H9 (cell line): ENCODE results near the gene ADCK2. TPM values are rescaled to one million over a fixed set of nuclear protein-coding genes. Genes with fewer than 3 reads are reported as not detected.

ENCODE experiments used
- DNase-seq: peaks from one replicate; pipeline ENCODE4 v3.0.0-alpha.2; 2017
- H2AFZ ChIP-seq: one replicate; pipeline ENCODE4 v1.6.1; 2013; ENCODE audit warnings: mild to moderate bottlenecking, low read length, control low read depth, moderate library complexity
- H2AK5ac ChIP-seq: 2 replicates; pipeline ENCODE4 v1.6.1; 2013; ENCODE audit warnings: low read length, control low read depth, mixed read lengths; ENCODE audit not compliant: insufficient read length
- H2BK120ac ChIP-seq: one replicate; pipeline ENCODE4 v1.6.1; 2013; ENCODE audit warnings: low read depth, mild to moderate bottlenecking, low read length, control low read depth, inconsistent platforms; ENCODE audit not compliant: poor library complexity, severe bottlenecking
- H2BK12ac ChIP-seq: 2 replicates; pipeline ENCODE4 v1.6.1; 2013; ENCODE audit warnings: low read length, control low read depth, mixed read lengths, low read depth; ENCODE audit not compliant: insufficient read length
- H2BK15ac ChIP-seq: 2 replicates; pipeline ENCODE4 v1.6.1; 2013; ENCODE audit warnings: low read depth, low read length, control low read depth
- H2BK20ac ChIP-seq: one replicate; pipeline ENCODE4 v1.6.1; 2013; ENCODE audit warnings: low read depth, mild to moderate bottlenecking, low read length, control low read depth, inconsistent platforms; ENCODE audit not compliant: poor library complexity, severe bottlenecking
- H2BK5ac ChIP-seq: 2 replicates; pipeline ENCODE4 v1.6.1; 2013; ENCODE audit warnings: low read length, control low read depth, mixed read lengths; ENCODE audit not compliant: insufficient read length
- H3K14ac ChIP-seq: 2 replicates; pipeline ENCODE4 v1.6.1; 2013; ENCODE audit warnings: low read length, control low read depth; ENCODE audit not compliant: insufficient read depth
- H3K18ac ChIP-seq: 2 replicates; pipeline ENCODE4 v1.6.1; 2013; ENCODE audit warnings: low read depth, mild to moderate bottlenecking, mixed read lengths, low read length, control low read depth; ENCODE audit not compliant: insufficient read length
- H3K23ac ChIP-seq: 2 replicates; pipeline ENCODE4 v1.6.1; 2013; ENCODE audit warnings: low read length, control low read depth, mixed read lengths, low read depth; ENCODE audit not compliant: insufficient read length
- H3K23me2 ChIP-seq: 2 replicates; pipeline ENCODE4 v1.6.1; 2013; ENCODE audit warnings: low read depth, mild to moderate bottlenecking, mixed read lengths, low read length, control low read depth; ENCODE audit not compliant: insufficient read length, poor library complexity, severe bottlenecking
- H3K27ac ChIP-seq: 2 replicates; pipeline ENCODE4 v1.5.1; 2013; ENCODE audit warnings: low read length, control low read depth, mixed read lengths, low read depth; ENCODE audit not compliant: insufficient read length
- H3K27me3 ChIP-seq: 2 replicates; pipeline ENCODE4 v1.6.1; 2013; ENCODE audit warnings: low read length, control low read depth, inconsistent platforms; ENCODE audit not compliant: insufficient read depth
- H3K4ac ChIP-seq: 2 replicates; pipeline ENCODE4 v1.6.1; 2013; ENCODE audit warnings: low read depth, mild to moderate bottlenecking, control low read depth, inconsistent platforms, low read length, moderate library complexity
- H3K4me1 ChIP-seq: 2 replicates; pipeline ENCODE4 v1.6.1; 2013; ENCODE audit warnings: low read length, control low read depth, inconsistent platforms; ENCODE audit not compliant: insufficient read depth
- H3K4me2 ChIP-seq: 2 replicates; pipeline ENCODE4 v1.6.1; 2013; ENCODE audit warnings: low read length, control low read depth, mixed read lengths; ENCODE audit not compliant: insufficient read length, insufficient read depth
- H3K56ac ChIP-seq: 2 replicates; pipeline ENCODE4 v1.6.1; 2013; ENCODE audit warnings: low read depth, mild to moderate bottlenecking, mixed read lengths, low read length, control low read depth; ENCODE audit not compliant: insufficient read length
- H3K79me1 ChIP-seq: 2 replicates; pipeline ENCODE4 v1.6.1; 2013; ENCODE audit warnings: low read depth, mild to moderate bottlenecking, moderate library complexity, low read length, control low read depth, inconsistent platforms; ENCODE audit not compliant: insufficient read depth, poor library complexity, severe bottlenecking
- H3K79me2 ChIP-seq: 2 replicates; pipeline ENCODE4 v1.6.1; 2013; ENCODE audit warnings: low read length, control low read depth, inconsistent platforms; ENCODE audit not compliant: insufficient read depth
- H3K9ac ChIP-seq: 2 replicates; pipeline ENCODE4 v1.6.1; 2013; ENCODE audit warnings: low read length, control low read depth, mixed read lengths; ENCODE audit not compliant: insufficient read length; ENCODE audit errors: extremely low read depth
- H3K9me3 ChIP-seq: one replicate; pipeline ENCODE4 v1.6.1; 2013; ENCODE audit warnings: low read depth, low read length, inconsistent platforms; ENCODE audit not compliant: control insufficient read depth
- H3T11ph ChIP-seq: one replicate; pipeline ENCODE4 v1.6.1; 2013; ENCODE audit warnings: mild to moderate bottlenecking, low read length, control low read depth, inconsistent platforms
- H4K20me1 ChIP-seq: one replicate; pipeline ENCODE4 v1.6.1; 2013; ENCODE audit not compliant: control insufficient read depth, insufficient read length, insufficient read depth
- H4K5ac ChIP-seq: 2 replicates; pipeline ENCODE4 v1.6.1; 2013; ENCODE audit warnings: low read depth, mild to moderate bottlenecking, mixed read lengths, low read length, control low read depth; ENCODE audit not compliant: insufficient read length
- H4K8ac ChIP-seq: replicated peaks from 2 replicates; pipeline ENCODE4 v1.6.1; 2013; ENCODE audit warnings: low read length, control low read depth, mixed read lengths, low read depth; ENCODE audit not compliant: insufficient read length
- H4K91ac ChIP-seq: 2 replicates; pipeline ENCODE4 v1.6.1; 2013; ENCODE audit warnings: low read depth, mild to moderate bottlenecking, moderate library complexity, mixed read lengths, low read length, control low read depth; ENCODE audit not compliant: insufficient read length
- H3K27ac Mint-ChIP-seq, 3 experiments: 2 replicates in 2 of 3; 3 replicates in 1 of 3; pipeline ENCODE4 v1.8.0; 2020 to 2021; ENCODE audit warnings: mixed read lengths in 3 of 3, mild to moderate bottlenecking in 1 of 3, moderate library complexity in 1 of 3
- H3K27me3 Mint-ChIP-seq: 2 replicates; pipeline ENCODE4 v1.8.0; 2021; ENCODE audit warnings: low read depth, mild to moderate bottlenecking, moderate library complexity, mixed read lengths
- H3K36me3 Mint-ChIP-seq, 3 experiments: 2 replicates in 2 of 3; 3 replicates in 1 of 3; pipeline ENCODE4 v1.8.0; 2020 to 2021; ENCODE audit warnings: low read depth in 3 of 3, mixed read lengths in 3 of 3; ENCODE audit not compliant: insufficient read depth in 1 of 3
- H3K4me1 Mint-ChIP-seq, 2 experiments: 2 replicates each; pipeline ENCODE4 v1.8.0; 2020; ENCODE audit warnings: mixed read lengths in 2 of 2
- H3K4me3 Mint-ChIP-seq, 2 experiments: 2 replicates in 1 of 2; 3 replicates in 1 of 2; pipeline ENCODE4 v1.8.0; 2020 to 2021; ENCODE audit warnings: mild to moderate bottlenecking in 2 of 2, mixed read lengths in 2 of 2, moderate library complexity in 1 of 2
- H3K9me3 Mint-ChIP-seq, 2 experiments: 2 replicates in 1 of 2; 3 replicates in 1 of 2; pipeline ENCODE4 v1.8.0; 2020; ENCODE audit warnings: mild to moderate bottlenecking in 2 of 2, mixed read lengths in 2 of 2, moderate library complexity in 1 of 2
- CTCF ChIP-seq: fragments of 200-600 bp; sonication (generic); conservative IDR thresholded peaks from 3 replicates; pipeline ENCODE4 v1.8.0; 2021; ENCODE audit warnings: antibody characterized with exemption, mild to moderate bottlenecking
- WGBS: extraction: QIAGEN DNeasy Blood & Tissue Kit; methylation state at CpG from one replicate; pipeline ENCODE4 v1.1.7; 2013; ENCODE audit warnings: missing lambda C conversion rate, low lambda C conversion rate, mixed read lengths; ENCODE audit not compliant: insufficient read length; ENCODE audit errors: extremely low coverage; 5-methylcytosine and 5-hydroxymethylcytosine counted together
- total RNA-seq: library from RNA; stranded (reverse); gene quantifications from 2 replicates; pipeline ENCODE4 v1.2.1, GENCODE V29; 2021

ADCK2 gene
- total RNA-seq, 1 experiment from 2014 or later: 12.4 TPM

- Mint-ChIP-seq H3K27ac (peak overlapping the region; percentile 71 to 85 (median 76); a peak in 5 of 7 replicates), H3K36me3 (no peaks in the 10 kb centered on the region), H3K4me1 (peaks cover 48 to 53% of the 10 kb centered on the region in 2 experiments), H3K27me3 (peaks cover 19% of the 10 kb centered on the region), H3K4me3 (peak overlapping the region in 1 of 2 experiments; percentile 23; a peak in 1 of 5 replicates), H3K9me3 (no peaks in the 10 kb centered on the region)
- H3K18ac ChIP-seq: no peak overlapping the region
- peak overlapping the region; percentile 7 for H3K4me2 ChIP-seq
- no peaks in the 10 kb centered on the region for H3K27me3 ChIP-seq
- H3K23me2 ChIP-seq: peaks cover 8% of the 10 kb centered on the region
- H2AK5ac ChIP-seq: no peak overlapping the region
- H3K9me3 ChIP-seq: no peaks in the 10 kb centered on the region
- no peak overlapping the region for H2AFZ ChIP-seq
- H2BK12ac ChIP-seq: no peak overlapping the region
- no CpG with 5 or more reads among the region's 5 CpGs for WGBS
- no peak overlapping the region for H2BK20ac ChIP-seq
- no peak overlapping the region for H3K9ac ChIP-seq
- H3K56ac ChIP-seq: no peak overlapping the region
- no peak overlapping the region for H4K91ac ChIP-seq
- no peak for TF ChIP-seq CTCF
- peak overlapping the region; percentile 1 for H3K27ac ChIP-seq
- no peak overlapping the region for H2BK5ac ChIP-seq
- peak overlapping the region; percentile 4; the same call in 1 of the 2 replicates for H3K14ac ChIP-seq
- H3T11ph ChIP-seq: no peak overlapping the region
- no peak overlapping the region for H2BK15ac ChIP-seq
- no peaks in the 10 kb centered on the region for H3K79me1 ChIP-seq
- no peak overlapping the region for H4K5ac ChIP-seq
- no peak overlapping the region for H4K8ac ChIP-seq
- H3K4me1 ChIP-seq: peaks cover 14% of the 10 kb centered on the region; the same call in 1 of the 2 replicates
- H3K23ac ChIP-seq: no peak overlapping the region
- peaks cover 3% of the 10 kb centered on the region; the same call in 1 of the 2 replicates for H3K79me2 ChIP-seq
- no peak overlapping the region for H2BK120ac ChIP-seq
- H4K20me1 ChIP-seq: no peaks in the 10 kb centered on the region
- DNase-seq: peak; percentile 39
- no peak overlapping the region for H3K4ac ChIP-seq
Observed at GRCh38 chr7:140635345-140635744, 37.4 kb upstream of the ADCK2 start.
